HG03139 (cell line): ENCODE results near the gene SHROOM2.
"Not testable (repeated sequence)": the region's sequence is repeated elsewhere in the genome, so short reads cannot be mapped to it uniquely, and the experiment has no call there.

Source experiments
- ATAC-seq: cut with Tn5 transposase; IDR thresholded peaks from one replicate; pipeline ENCODE4 v1.9.1; 2021; ENCODE audit not compliant: unreplicated experiment

SHROOM2 gene

GRCh38 chrX:9785254-9785943 lies 830 bp upstream of the SHROOM2 start:
- no peak for ATAC-seq

GRCh38 chrX:9786798-9787635 lies 788 bp downstream of the SHROOM2 start:
- no peak for ATAC-seq

- ATAC-seq: no peak
Measured at GRCh38 chrX:9788911-9789310, 2.7 kb downstream of the SHROOM2 start.

- no peak for ATAC-seq
Measured at GRCh38 chrX:9789555-9789954, 3.3 kb downstream of the SHROOM2 start.

- ATAC-seq: no peak
Measured at GRCh38 chrX:9790866-9791265, 4.6 kb downstream of the SHROOM2 start.

GRCh38 chrX:9794495-9794894 lies 8.3 kb downstream of the SHROOM2 start:
- ATAC-seq: no peak

GRCh38 chrX:9797384-9798360 lies 11.4 kb downstream of the SHROOM2 start:
- no peak for ATAC-seq

- no peak for ATAC-seq
Measured at GRCh38 chrX:9802737-9803136, 16.5 kb downstream of the SHROOM2 start.

GRCh38 chrX:9804444-9804843 lies 18.2 kb downstream of the SHROOM2 start:
- ATAC-seq: no peak

GRCh38 chrX:9805956-9806355 lies 19.7 kb downstream of the SHROOM2 start:
- no peak for ATAC-seq

GRCh38 chrX:9807355-9808182 lies 21.3 kb downstream of the SHROOM2 start:
- no peak for ATAC-seq

GRCh38 chrX:9809876-9810275 lies 23.6 kb downstream of the SHROOM2 start:
- not testable (repeated sequence) for ATAC-seq

GRCh38 chrX:9811086-9811485 lies 24.9 kb downstream of the SHROOM2 start:
- ATAC-seq: not testable (repeated sequence)

GRCh38 chrX:9816084-9816700 lies 30.0 kb downstream of the SHROOM2 start:
- ATAC-seq: no peak

GRCh38 chrX:9821572-9821971 lies 35.3 kb downstream of the SHROOM2 start:
- ATAC-seq: no peak

- ATAC-seq: no peak
Measured at GRCh38 chrX:9824554-9824953, 38.3 kb downstream of the SHROOM2 start.

- ATAC-seq: no peak
Measured at GRCh38 chrX:9825129-9825790, 39.0 kb downstream of the SHROOM2 start.

- ATAC-seq: no peak
Measured at GRCh38 chrX:9825966-9826365, 39.7 kb downstream of the SHROOM2 start.
